Neuronal stem cell (in vitro differentiated cells): Measurements from ENCODE around the gene SURF2.
A peak's percentile ranks its signal among the peaks of the same experiment; 100 is the strongest.
"Not testable (repeated sequence)": the region's sequence is repeated elsewhere in the genome, so short reads cannot be mapped to it uniquely, and the experiment has no call there.

Experiments used
- DNase-seq: peaks from one replicate; pipeline ENCODE4 v3.0.0-alpha.2; 2013; ENCODE audit warnings: low spot score
- H2AFZ ChIP-seq: one replicate; pipeline ENCODE4 v1.6.1; 2013; ENCODE audit warnings: mild to moderate bottlenecking, low read length, inconsistent platforms
- H2AK5ac ChIP-seq: 2 replicates; pipeline ENCODE4 v1.6.1; 2013; ENCODE audit warnings: low read depth, mild to moderate bottlenecking, inconsistent platforms, low read length, moderate library complexity, mixed read lengths
- H2BK120ac ChIP-seq: 2 replicates; pipeline ENCODE4 v1.6.1; 2013; ENCODE audit warnings: low read depth, mild to moderate bottlenecking, inconsistent platforms, low read length, moderate library complexity, mixed read lengths
- H2BK12ac ChIP-seq: one replicate; pipeline ENCODE4 v1.6.1; 2013; ENCODE audit warnings: low read length, inconsistent platforms
- H2BK15ac ChIP-seq: 2 replicates; pipeline ENCODE4 v1.6.1; 2013; ENCODE audit warnings: mild to moderate bottlenecking, low read length, inconsistent platforms, mixed read lengths
- H2BK5ac ChIP-seq: one replicate; pipeline ENCODE4 v1.6.1; 2013; ENCODE audit warnings: inconsistent platforms, mild to moderate bottlenecking, low read length, moderate library complexity
- H3K14ac ChIP-seq: one replicate; pipeline ENCODE4 v1.6.1; 2013; ENCODE audit warnings: low read length, inconsistent platforms
- H3K18ac ChIP-seq: 2 replicates; pipeline ENCODE4 v1.6.1; 2013; ENCODE audit warnings: low read length, inconsistent platforms
- H3K23ac ChIP-seq: 2 replicates; pipeline ENCODE4 v1.6.1; 2013; ENCODE audit warnings: low read depth, mild to moderate bottlenecking, mixed read lengths, low read length, inconsistent platforms; ENCODE audit not compliant: poor library complexity
- H3K27ac ChIP-seq: replicated peaks from 3 replicates; pipeline ENCODE4 v1.5.1; 2013; ENCODE audit warnings: low read length, inconsistent platforms
- H3K27me3 ChIP-seq, 3 experiments: 2 replicates each; pipeline ENCODE4 v1.6.1; 2013; ENCODE audit warnings: low read length in 3 of 3, mild to moderate bottlenecking in 2 of 3, inconsistent platforms in 1 of 3, low read depth in 1 of 3, mixed read lengths in 1 of 3, moderate library complexity in 1 of 3; ENCODE audit not compliant: control insufficient read depth in 3 of 3, insufficient read depth in 3 of 3
- H3K36me3 ChIP-seq, 2 donors: replicated peaks in 1 of 2; 2 replicates each; pipeline ENCODE4 v1.6.1; 2013; ENCODE audit warnings: low read length in 2 of 2; ENCODE audit not compliant: control insufficient read depth in 2 of 2, insufficient read depth in 2 of 2
- H3K4ac ChIP-seq: 2 replicates; pipeline ENCODE4 v1.6.1; 2013; ENCODE audit warnings: inconsistent platforms, mild to moderate bottlenecking, low read length, moderate library complexity
- H3K4me1 ChIP-seq, 2 donors: 1 replicate in 1 of 2; 2 replicates in 1 of 2; pipeline ENCODE4 v1.6.1; 2013; ENCODE audit warnings: low read length in 2 of 2, low read depth in 1 of 2; ENCODE audit not compliant: control insufficient read depth in 2 of 2, insufficient read depth in 1 of 2
- H3K4me2 ChIP-seq: one replicate; pipeline ENCODE4 v1.6.1; 2013; ENCODE audit warnings: mild to moderate bottlenecking, low read length, inconsistent platforms; ENCODE audit not compliant: insufficient read depth, poor library complexity, severe bottlenecking
- H3K4me3 ChIP-seq, 2 donors: 2 replicates each; pipeline ENCODE4 v1.5.1; 2013; ENCODE audit warnings: low read length in 2 of 2, mild to moderate bottlenecking in 2 of 2, inconsistent platforms in 1 of 2, moderate library complexity in 1 of 2
- H3K79me1 ChIP-seq: one replicate; pipeline ENCODE4 v1.6.1; 2013; ENCODE audit warnings: low read depth, mild to moderate bottlenecking, inconsistent platforms, low read length, moderate library complexity
- H3K9ac ChIP-seq: one replicate; pipeline ENCODE4 v1.6.1; 2013; ENCODE audit warnings: mild to moderate bottlenecking, low read depth, low read length, inconsistent platforms; ENCODE audit not compliant: poor library complexity
- H3K9me3 ChIP-seq, 2 donors: replicated peaks in 1 of 2; 2 replicates each; pipeline versions ENCODE3 to v1.6.1; 2013; ENCODE audit warnings: low read length in 2 of 2, mild to moderate bottlenecking in 2 of 2, inconsistent platforms in 1 of 2, low read depth in 1 of 2, mixed read lengths in 1 of 2, moderate library complexity in 1 of 2; ENCODE audit not compliant: control insufficient read depth in 2 of 2, insufficient read depth in 1 of 2
- H4K8ac ChIP-seq: one replicate; pipeline ENCODE4 v1.6.1; 2013; ENCODE audit warnings: low read depth, mild to moderate bottlenecking, inconsistent platforms, low read length, moderate library complexity
- H4K91ac ChIP-seq: one replicate; pipeline ENCODE4 v1.6.1; 2013; ENCODE audit warnings: low read length, low read depth, mild to moderate bottlenecking, inconsistent platforms; ENCODE audit not compliant: poor library complexity
- WGBS, 2 donors: extraction: QIAGEN DNeasy Blood & Tissue Kit; methylation state at CpG; one replicate each; pipeline ENCODE4 v1.1.7; 2013; ENCODE audit warnings: missing lambda C conversion rate in 2 of 2, mixed read lengths in 1 of 2; ENCODE audit not compliant: insufficient read length in 2 of 2, insufficient replicate concordance in 1 of 2; ENCODE audit errors: extremely low coverage in 2 of 2; 5-methylcytosine and 5-hydroxymethylcytosine counted together

SURF2 gene

DNA sequence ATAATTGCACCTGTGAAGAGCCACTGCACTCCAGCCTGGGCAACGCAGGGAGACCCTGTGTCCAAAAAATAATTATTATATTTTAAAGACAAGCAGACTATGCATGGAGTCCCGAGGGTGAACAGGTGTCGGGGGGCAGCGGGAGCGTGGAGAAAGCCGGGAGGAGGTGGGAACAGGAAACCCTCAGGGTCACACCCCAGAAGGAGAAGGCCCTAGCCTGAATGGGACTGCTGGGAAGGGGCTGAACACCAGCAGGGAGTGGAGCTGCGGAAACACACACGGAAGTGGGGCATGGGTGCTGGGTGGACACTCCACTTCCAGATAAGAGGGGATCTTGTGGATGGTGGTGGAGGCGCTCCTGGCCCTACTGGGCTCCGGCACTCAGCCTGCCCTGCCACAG is 33.1 kb upstream of the SURF2 start:
- WGBS, 2 donors = no CpG with 5 or more reads among the region's 10 CpGs

DNA sequence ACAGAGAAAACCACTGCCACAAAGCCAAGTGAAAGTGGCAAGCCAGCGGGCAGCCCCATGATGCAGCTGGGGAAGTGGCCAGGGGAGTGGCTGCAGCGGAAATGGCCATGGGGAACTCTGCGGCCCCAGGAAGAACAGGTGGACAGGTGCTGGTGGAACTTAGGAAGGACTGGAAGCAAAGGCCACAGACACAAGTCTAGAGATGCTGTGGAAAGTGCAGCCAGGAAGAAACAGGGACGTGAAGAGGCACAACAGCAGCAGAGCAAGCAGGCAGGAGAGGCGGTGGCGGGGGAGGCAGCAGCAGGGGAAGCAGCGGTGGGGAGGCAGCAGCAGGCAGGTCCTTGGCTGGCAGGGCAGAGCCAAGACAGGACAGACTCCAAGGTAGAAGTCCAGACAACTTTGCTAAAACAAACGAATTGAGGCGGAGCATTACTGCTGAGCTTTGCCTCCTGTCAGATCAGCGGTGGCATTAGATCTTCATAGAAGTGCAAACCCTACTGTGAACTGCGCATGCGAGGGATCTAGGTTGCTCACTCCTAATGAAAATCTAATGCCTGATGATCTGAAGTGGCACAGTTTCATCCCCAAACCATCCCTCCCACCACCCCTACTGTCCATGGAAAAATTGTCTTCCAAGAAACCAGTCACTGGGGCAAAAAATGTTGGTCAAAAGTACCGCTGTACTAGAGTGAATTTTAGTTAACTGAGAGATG is 32.2 kb upstream of the SURF2 start:
- Histone ChIP-seq H3K36me3 (no peaks in the 10 kb centered on the region), H3K4ac (no peak overlapping the region), H3K18ac (peak overlapping the region; percentile 13), H3K27me3 (no peaks in the 10 kb centered on the region), H3K4me3 (peak overlapping the region in 1 of 2 donors; percentile 23), H2BK120ac (no peak overlapping the region), H2BK5ac (no peak overlapping the region), H4K8ac (no peak overlapping the region), H3K9ac (no peak overlapping the region), H3K4me1 (no peaks in the 10 kb centered on the region), H3K4me2 (no peak overlapping the region), H2AFZ (no peak overlapping the region), H3K79me1 (no peaks in the 10 kb centered on the region), H4K91ac (no peak overlapping the region), H3K14ac (no peak overlapping the region), H3K27ac (no peak overlapping the region), H3K9me3 (peaks cover 7 to 8% of the 10 kb centered on the region in 2 donors), H3K23ac (peak overlapping the region; percentile 46), H2BK15ac (no peak overlapping the region), H2BK12ac (no peak overlapping the region), H2AK5ac (no peak overlapping the region)
- DNase-seq = no peak
- no CpG with 5 or more reads among the region's 13 CpGs for WGBS, 2 donors

More for the DNA sequence above, 33.1 kb upstream of the SURF2 start:
- no peaks in the 10 kb centered on the region for H3K36me3 ChIP-seq
- H2BK12ac ChIP-seq = no peak overlapping the region
- DNase-seq = no peak
- H2AK5ac ChIP-seq = no peak overlapping the region
- peaks cover 7 to 8% of the 10 kb centered on the region in 2 donors for H3K9me3 ChIP-seq
- no peak overlapping the region for H4K8ac ChIP-seq
- H3K18ac ChIP-seq = no peak overlapping the region
- H4K91ac ChIP-seq = no peak overlapping the region
- no peak overlapping the region for H3K14ac ChIP-seq
- H3K27ac ChIP-seq = no peak overlapping the region
- H3K4me2 ChIP-seq = no peak overlapping the region
- no peak overlapping the region for H3K9ac ChIP-seq
- no peaks in the 10 kb centered on the region for H3K79me1 ChIP-seq
- no peak overlapping the region for H3K23ac ChIP-seq
- H3K4ac ChIP-seq = no peak overlapping the region
- no peak overlapping the region for H2BK120ac ChIP-seq
- H2BK5ac ChIP-seq = no peak overlapping the region
- H2BK15ac ChIP-seq = no peak overlapping the region
- no peaks in the 10 kb centered on the region for H3K4me1 ChIP-seq
- H3K27me3 ChIP-seq = no peaks in the 10 kb centered on the region
- no peak overlapping the region for H2AFZ ChIP-seq
- H3K4me3 ChIP-seq = no peak overlapping the region

DNA sequence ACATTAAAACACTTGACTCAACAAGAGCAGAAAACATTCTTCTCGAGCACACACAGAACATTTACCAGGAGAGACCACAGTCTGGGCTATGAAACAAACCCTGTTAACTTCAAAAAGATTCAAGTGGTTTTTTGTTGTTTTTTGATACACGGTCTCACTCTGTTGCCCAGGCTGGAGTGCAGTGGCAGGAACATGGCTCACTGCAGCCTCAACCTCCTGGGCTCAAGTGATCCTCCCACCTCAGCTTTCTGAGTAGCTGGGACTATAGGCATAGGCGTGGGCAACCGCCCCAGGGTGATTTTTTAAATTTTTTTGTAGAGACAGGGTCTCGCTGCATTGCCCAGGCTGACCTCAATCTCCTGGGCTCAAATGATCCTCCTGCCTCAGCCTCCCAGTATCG is 29.3 kb upstream of the SURF2 start:
- H2BK15ac ChIP-seq, H3K4ac ChIP-seq, H3K27ac ChIP-seq, H3K14ac ChIP-seq, DNase-seq, H3K4me2 ChIP-seq, H2AFZ ChIP-seq, H3K9me3 ChIP-seq, H4K91ac ChIP-seq, H2BK120ac ChIP-seq, H3K9ac ChIP-seq, H3K79me1 ChIP-seq, H3K27me3 ChIP-seq, H2AK5ac ChIP-seq, H4K8ac ChIP-seq, H2BK12ac ChIP-seq, H2BK5ac ChIP-seq, H3K23ac ChIP-seq, H3K18ac ChIP-seq, H3K4me1 ChIP-seq, H3K4me3 ChIP-seq: not testable (repeated sequence)
- H3K36me3 ChIP-seq = peaks cover 13 to 25% of the 10 kb centered on the region in 2 donors
- WGBS, 2 donors = no CpG with 5 or more reads among the region's 6 CpGs

DNA sequence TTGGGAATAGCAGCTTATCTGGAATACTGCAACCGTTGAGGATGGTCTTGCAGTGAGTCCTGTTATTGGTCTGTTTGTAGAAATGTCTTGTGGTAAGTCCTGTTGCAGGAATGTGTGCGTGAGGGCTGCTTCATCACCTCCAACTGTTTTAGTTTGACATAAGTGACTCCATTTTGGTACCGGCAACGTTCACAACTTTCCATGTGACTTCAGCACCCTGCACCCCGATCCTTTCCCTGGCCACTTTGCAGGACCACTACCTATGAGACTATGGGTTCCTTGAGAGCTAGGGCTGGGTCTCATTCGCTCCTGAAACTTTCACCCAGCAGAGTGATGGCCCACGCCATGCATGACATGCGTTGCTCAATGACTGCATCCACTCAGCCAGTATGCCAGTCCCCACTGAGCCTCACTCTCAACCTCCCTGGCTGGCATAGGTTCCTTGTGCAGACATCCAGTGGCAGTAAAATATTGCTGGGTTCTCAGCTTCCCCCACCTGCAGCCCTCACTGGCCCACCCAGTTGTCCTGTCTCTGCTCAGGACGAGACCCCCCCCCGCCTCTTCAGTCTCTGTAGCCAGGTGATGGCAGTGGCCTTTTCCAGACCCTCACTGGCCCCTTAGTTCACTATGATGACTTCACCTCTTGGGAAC is 28.4 kb upstream of the SURF2 start:
- H3K27ac ChIP-seq = no peak overlapping the region
- H4K8ac ChIP-seq = no peak overlapping the region
- no peak overlapping the region for H4K91ac ChIP-seq
- no peaks in the 10 kb centered on the region for H3K4me1 ChIP-seq
- H2AFZ ChIP-seq = no peak overlapping the region
- no peak overlapping the region for H2BK15ac ChIP-seq
- no peak overlapping the region for H3K4me2 ChIP-seq
- no peak overlapping the region for H3K9ac ChIP-seq
- H3K4me3 ChIP-seq = no peak overlapping the region
- H3K79me1 ChIP-seq = peaks cover 1% of the 10 kb centered on the region
- H2AK5ac ChIP-seq = peak overlapping the region; percentile 24
- no peak overlapping the region for H3K4ac ChIP-seq
- peaks cover 7 to 8% of the 10 kb centered on the region in 2 donors for H3K9me3 ChIP-seq
- peak overlapping the region; percentile 55 for H2BK5ac ChIP-seq
- no peak overlapping the region for H2BK12ac ChIP-seq
- no peak for DNase-seq
- no peak overlapping the region for H3K23ac ChIP-seq
- no peak overlapping the region for H2BK120ac ChIP-seq
- no peak overlapping the region for H3K18ac ChIP-seq
- WGBS, 2 donors = no CpG with 5 or more reads among the region's 10 CpGs
- H3K36me3 ChIP-seq = peaks cover 22 to 35% of the 10 kb centered on the region in 2 donors
- H3K27me3 ChIP-seq = no peaks in the 10 kb centered on the region
- no peak overlapping the region for H3K14ac ChIP-seq
